Measurements from ENCODE around the gene TUBGCP2.

Gene TUBGCP2

GRCh38 chr10:133289761-133290160 is 18.9 kb downstream of the TUBGCP2 start:
- WGBS = 95% methylated on average over 24 of the region's 24 CpGs
- no peak overlapping the region for H3K9ac ChIP-seq (ENCODE audit: low read length)

GRCh38 chr10:133287832-133288500 is 20.7 kb downstream of the TUBGCP2 start:
- peaks cover 76 to 82% of the 10 kb centered on the region in 2 experiments for H3K36me3 ChIP-seq (ENCODE audit: control insufficient read depth in 1 of 2, insufficient read depth in 2 of 2, low read depth in 1 of 2, low read length in 2 of 2)
- WGBS = over 99% methylated on average over 36 of the region's 46 CpGs

More at GRCh38 chr10:133289761-133290160, 18.9 kb downstream of the TUBGCP2 start:
- peaks cover 75 to 80% of the 10 kb centered on the region in 2 experiments for H3K36me3 ChIP-seq (ENCODE audit: control insufficient read depth in 1 of 2, insufficient read depth in 2 of 2, low read depth in 1 of 2, low read length in 2 of 2)
- H3K23ac ChIP-seq (ENCODE audit: low read length in 2 of 2) = no peak overlapping the region
- H2BK120ac ChIP-seq (ENCODE audit: low read depth, low read length) = no peak overlapping the region
- no peak for DNase-seq
- no peak overlapping the region for H3K4me3 ChIP-seq (ENCODE audit: insufficient read depth in 1 of 2, low read depth in 1 of 2, low read length in 2 of 2)
- H3K27ac ChIP-seq (ENCODE audit: low read length, poor library complexity, severe bottlenecking) = no peak overlapping the region
- peaks cover 16% of the 10 kb centered on the region for H3K4me1 ChIP-seq (ENCODE audit: control insufficient read depth, insufficient read depth, low read depth, low read length)
- no peak overlapping the region for H3K4me2 ChIP-seq (ENCODE audit: low read length, poor library complexity, severe bottlenecking)
- H3K18ac ChIP-seq (ENCODE audit: low read depth in 1 of 2, low read length in 2 of 2) = no peak overlapping the region
- H4K8ac ChIP-seq (ENCODE audit: low read length) = no peak overlapping the region
- no peak overlapping the region for H2AK5ac ChIP-seq (ENCODE audit: low read length, severe bottlenecking)
- H3K27me3 ChIP-seq (ENCODE audit: control insufficient read depth in 1 of 2, insufficient read depth in 1 of 2, low read length in 2 of 2) = no peaks in the 10 kb centered on the region
- no peak overlapping the region for H3K14ac ChIP-seq (ENCODE audit: low read length in 2 of 2)
- H2AFZ ChIP-seq (ENCODE audit: low read depth, low read length) = no peak overlapping the region
- H3K79me1 ChIP-seq (replicated peaks; ENCODE audit: low read length, poor library complexity, severe bottlenecking) = peaks cover 31% of the 10 kb centered on the region
- H3K4ac ChIP-seq (ENCODE audit: low read depth in 1 of 2, low read length in 2 of 2) = no peak overlapping the region
- H2BK12ac ChIP-seq (ENCODE audit: low read length in 2 of 2) = no peak overlapping the region
- no peak overlapping the region for H2BK15ac ChIP-seq (ENCODE audit: low read depth, poor library complexity, severe bottlenecking)
- no peak overlapping the region for H2BK5ac ChIP-seq (ENCODE audit: low read depth, low read length, poor library complexity, severe bottlenecking)
- H4K91ac ChIP-seq (ENCODE audit: low read length) = no peak overlapping the region
- no peaks in the 10 kb centered on the region for H3K9me3 ChIP-seq (ENCODE audit: control insufficient read depth, low read length)

GRCh38 chr10:133286366-133286765 is 22.3 kb downstream of the TUBGCP2 start:
- Histone ChIP-seq H4K8ac (ENCODE audit: low read length) (no peak overlapping the region), H2BK120ac (ENCODE audit: low read depth, low read length) (no peak overlapping the region), H2AFZ (ENCODE audit: low read depth, low read length) (no peak overlapping the region), H3K4me1 (ENCODE audit: control insufficient read depth, insufficient read depth, low read depth, low read length) (peaks cover 1% of the 10 kb centered on the region), H3K4me2 (ENCODE audit: low read length, poor library complexity, severe bottlenecking) (no peak overlapping the region), H2BK12ac (ENCODE audit: low read length in 2 of 2) (no peak overlapping the region), H2BK5ac (ENCODE audit: low read depth, low read length, poor library complexity, severe bottlenecking) (no peak overlapping the region), H3K4ac (ENCODE audit: low read depth in 1 of 2, low read length in 2 of 2) (no peak overlapping the region), H3K4me3 (ENCODE audit: insufficient read depth in 1 of 2, low read depth in 1 of 2, low read length in 2 of 2) (no peak overlapping the region), H2BK15ac (ENCODE audit: low read depth, poor library complexity, severe bottlenecking) (no peak overlapping the region), H3K14ac (ENCODE audit: low read length in 2 of 2) (no peak overlapping the region), H3K36me3 (ENCODE audit: control insufficient read depth in 1 of 2, insufficient read depth in 2 of 2, low read depth in 1 of 2, low read length in 2 of 2) (peaks cover 85 to 90% of the 10 kb centered on the region in 2 experiments), H3K18ac (ENCODE audit: low read depth in 1 of 2, low read length in 2 of 2) (no peak overlapping the region), H3K27me3 (ENCODE audit: control insufficient read depth in 1 of 2, insufficient read depth in 1 of 2, low read length in 2 of 2) (no peaks in the 10 kb centered on the region), H3K23ac (ENCODE audit: low read length in 2 of 2) (no peak overlapping the region), H2AK5ac (ENCODE audit: low read length, severe bottlenecking) (no peak overlapping the region), H3K9me3 (ENCODE audit: control insufficient read depth, low read length) (no peaks in the 10 kb centered on the region), H3K27ac (ENCODE audit: low read length, poor library complexity, severe bottlenecking) (no peak overlapping the region), H3K79me1 (replicated peaks; ENCODE audit: low read length, poor library complexity, severe bottlenecking) (peaks cover 36% of the 10 kb centered on the region), H3K9ac (ENCODE audit: low read length) (no peak overlapping the region), H4K91ac (ENCODE audit: low read length) (no peak overlapping the region)
- DNase-seq = no peak
- WGBS = 92% methylated on average over 18 of the region's 18 CpGs

More at GRCh38 chr10:133287832-133288500, 20.7 kb downstream of the TUBGCP2 start:
- H3K4ac ChIP-seq (ENCODE audit: low read depth in 1 of 2, low read length in 2 of 2) = no peak overlapping the region
- H3K23ac ChIP-seq (ENCODE audit: low read length in 2 of 2) = no peak overlapping the region
- H3K4me3 ChIP-seq (ENCODE audit: insufficient read depth in 1 of 2, low read depth in 1 of 2, low read length in 2 of 2) = no peak overlapping the region
- no peak overlapping the region for H2BK12ac ChIP-seq (ENCODE audit: low read length in 2 of 2)
- H2BK15ac ChIP-seq (ENCODE audit: low read depth, poor library complexity, severe bottlenecking) = no peak overlapping the region
- H3K4me1 ChIP-seq (ENCODE audit: control insufficient read depth, insufficient read depth, low read depth, low read length) = peaks cover 8% of the 10 kb centered on the region
- no peak overlapping the region for H3K9ac ChIP-seq (ENCODE audit: low read length)
- H2AFZ ChIP-seq (ENCODE audit: low read depth, low read length) = no peak overlapping the region
- no peak overlapping the region for H4K8ac ChIP-seq (ENCODE audit: low read length)
- peaks cover 39% of the 10 kb centered on the region for H3K79me1 ChIP-seq (replicated peaks; ENCODE audit: low read length, poor library complexity, severe bottlenecking)
- no peak overlapping the region for H3K27ac ChIP-seq (ENCODE audit: low read length, poor library complexity, severe bottlenecking)
- no peak overlapping the region for H3K14ac ChIP-seq (ENCODE audit: low read length in 2 of 2)
- H3K9me3 ChIP-seq (ENCODE audit: control insufficient read depth, low read length) = no peaks in the 10 kb centered on the region
- no peak overlapping the region for H3K4me2 ChIP-seq (ENCODE audit: low read length, poor library complexity, severe bottlenecking)
- no peaks in the 10 kb centered on the region for H3K27me3 ChIP-seq (ENCODE audit: control insufficient read depth in 1 of 2, insufficient read depth in 1 of 2, low read length in 2 of 2)
- no peak overlapping the region for H2BK5ac ChIP-seq (ENCODE audit: low read depth, low read length, poor library complexity, severe bottlenecking)
- no peak overlapping the region for H2BK120ac ChIP-seq (ENCODE audit: low read depth, low read length)
- no peak for DNase-seq
- H3K18ac ChIP-seq (ENCODE audit: low read depth in 1 of 2, low read length in 2 of 2) = no peak overlapping the region
- H2AK5ac ChIP-seq (ENCODE audit: low read length, severe bottlenecking) = no peak overlapping the region
- no peak overlapping the region for H4K91ac ChIP-seq (ENCODE audit: low read length)

GRCh38 chr10:133285217-133285616 is 23.5 kb downstream of the TUBGCP2 start:
- Histone ChIP-seq H4K91ac (ENCODE audit: low read length) (no peak overlapping the region), H3K4ac (ENCODE audit: low read depth in 1 of 2, low read length in 2 of 2) (no peak overlapping the region), H2AK5ac (ENCODE audit: low read length, severe bottlenecking) (no peak overlapping the region), H3K36me3 (ENCODE audit: control insufficient read depth in 1 of 2, insufficient read depth in 2 of 2, low read depth in 1 of 2, low read length in 2 of 2) (peaks cover 90 to 91% of the 10 kb centered on the region in 2 experiments), H3K9me3 (ENCODE audit: control insufficient read depth, low read length) (no peaks in the 10 kb centered on the region), H3K27me3 (ENCODE audit: control insufficient read depth in 1 of 2, insufficient read depth in 1 of 2, low read length in 2 of 2) (no peaks in the 10 kb centered on the region), H3K14ac (ENCODE audit: low read length in 2 of 2) (no peak overlapping the region), H3K23ac (ENCODE audit: low read length in 2 of 2) (no peak overlapping the region), H2BK12ac (ENCODE audit: low read length in 2 of 2) (no peak overlapping the region), H2BK15ac (ENCODE audit: low read depth, poor library complexity, severe bottlenecking) (no peak overlapping the region), H2AFZ (ENCODE audit: low read depth, low read length) (no peak overlapping the region), H3K4me2 (ENCODE audit: low read length, poor library complexity, severe bottlenecking) (no peak overlapping the region), H3K9ac (ENCODE audit: low read length) (no peak overlapping the region), H3K4me1 (ENCODE audit: control insufficient read depth, insufficient read depth, low read depth, low read length) (peaks cover 7% of the 10 kb centered on the region), H3K79me1 (replicated peaks; ENCODE audit: low read length, poor library complexity, severe bottlenecking) (peaks cover 34% of the 10 kb centered on the region), H3K4me3 (ENCODE audit: insufficient read depth in 1 of 2, low read depth in 1 of 2, low read length in 2 of 2) (no peak overlapping the region), H2BK5ac (ENCODE audit: low read depth, low read length, poor library complexity, severe bottlenecking) (no peak overlapping the region), H3K18ac (ENCODE audit: low read depth in 1 of 2, low read length in 2 of 2) (no peak overlapping the region), H3K27ac (ENCODE audit: low read length, poor library complexity, severe bottlenecking) (no peak overlapping the region), H2BK120ac (ENCODE audit: low read depth, low read length) (no peak overlapping the region), H4K8ac (ENCODE audit: low read length) (no peak overlapping the region)
- DNase-seq = no peak
- WGBS = 95% methylated on average over 36 of the region's 36 CpGs

Data from mesenchymal stem cell (in vitro differentiated cells and primary cell).